ENCODE results near the gene RFX8.

- no peak for TF ChIP-seq EP300 (IDR thresholded peaks at IDR 0.05)
- no peak for TF ChIP-seq CTCF (IDR thresholded peaks at IDR 0.05)
- TF ChIP-seq POLR2AphosphoS5 (IDR thresholded peaks at IDR 0.05): no peak
- TF ChIP-seq POLR2A (IDR thresholded peaks at IDR 0.05): no peak
These were observed 54.3 kb downstream of the RFX8 start for GRCh38 chr2:101420623-101421022.

Data from stomach (tissue), 4 donors.